GM12801 (cell line): ENCODE measurements around the gene TREX2.

ENCODE experiments used
- TF ChIP-seq, protein P1 (sequence below): IDR thresholded peaks from one replicate; pipeline ENCODE4 v1.5.1; 2011; ENCODE audit warnings: control low read depth; ENCODE audit not compliant: insufficient read length; ENCODE audit errors: extremely low read depth

Gene TREX2

DNA sequence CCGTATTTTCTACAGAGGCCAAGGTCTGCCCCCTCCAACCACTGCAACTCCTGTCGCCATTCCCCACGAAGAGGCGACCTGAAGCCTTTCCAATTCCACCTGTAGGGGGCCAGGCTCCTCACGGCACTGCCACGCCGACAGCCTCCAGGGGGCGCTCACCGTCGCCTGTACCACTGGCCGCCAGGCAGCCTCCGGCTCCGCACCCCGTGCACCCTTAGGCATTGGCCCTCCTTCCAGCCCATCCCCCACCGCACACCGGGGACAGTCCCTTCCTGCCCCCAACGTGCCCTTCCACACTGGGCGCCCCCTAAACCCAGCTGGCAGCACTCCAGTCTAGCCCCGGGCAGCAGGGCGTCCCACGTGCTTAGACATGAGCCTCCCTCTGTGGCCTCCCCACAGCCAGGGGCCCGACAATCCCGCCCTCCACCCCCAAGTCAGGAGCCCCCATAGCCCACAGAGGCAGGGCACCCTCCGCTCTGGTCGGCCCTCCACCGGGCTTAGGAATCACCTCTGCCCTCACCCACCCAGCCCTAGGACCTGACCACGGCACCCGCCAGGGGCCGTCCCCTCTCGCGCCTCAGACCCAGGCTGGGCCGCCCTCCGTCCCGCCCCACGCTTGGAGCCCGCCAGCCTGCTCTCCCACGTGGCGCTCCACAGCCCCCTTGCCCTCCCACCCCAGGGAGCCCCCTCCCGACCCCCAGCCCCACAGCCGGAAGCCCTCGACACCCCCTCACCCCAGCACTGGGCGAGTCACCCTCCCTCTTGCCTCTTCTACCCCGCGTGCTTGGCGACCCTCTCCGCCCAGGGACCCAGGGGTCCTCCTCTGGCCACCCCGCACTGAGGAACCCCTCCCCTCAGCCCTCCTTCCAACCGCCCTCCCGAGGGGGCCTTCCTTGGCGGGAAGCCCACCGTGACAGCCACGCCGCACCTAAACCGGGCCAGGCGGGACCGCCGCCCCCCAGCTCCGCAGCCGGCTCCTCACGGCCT lies 45.4 kb downstream of the TREX2 start:
- TF ChIP-seq, protein P1, sequence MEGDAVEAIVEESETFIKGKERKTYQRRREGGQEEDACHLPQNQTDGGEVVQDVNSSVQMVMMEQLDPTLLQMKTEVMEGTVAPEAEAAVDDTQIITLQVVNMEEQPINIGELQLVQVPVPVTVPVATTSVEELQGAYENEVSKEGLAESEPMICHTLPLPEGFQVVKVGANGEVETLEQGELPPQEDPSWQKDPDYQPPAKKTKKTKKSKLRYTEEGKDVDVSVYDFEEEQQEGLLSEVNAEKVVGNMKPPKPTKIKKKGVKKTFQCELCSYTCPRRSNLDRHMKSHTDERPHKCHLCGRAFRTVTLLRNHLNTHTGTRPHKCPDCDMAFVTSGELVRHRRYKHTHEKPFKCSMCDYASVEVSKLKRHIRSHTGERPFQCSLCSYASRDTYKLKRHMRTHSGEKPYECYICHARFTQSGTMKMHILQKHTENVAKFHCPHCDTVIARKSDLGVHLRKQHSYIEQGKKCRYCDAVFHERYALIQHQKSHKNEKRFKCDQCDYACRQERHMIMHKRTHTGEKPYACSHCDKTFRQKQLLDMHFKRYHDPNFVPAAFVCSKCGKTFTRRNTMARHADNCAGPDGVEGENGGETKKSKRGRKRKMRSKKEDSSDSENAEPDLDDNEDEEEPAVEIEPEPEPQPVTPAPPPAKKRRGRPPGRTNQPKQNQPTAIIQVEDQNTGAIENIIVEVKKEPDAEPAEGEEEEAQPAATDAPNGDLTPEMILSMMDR: no peak

DNA sequence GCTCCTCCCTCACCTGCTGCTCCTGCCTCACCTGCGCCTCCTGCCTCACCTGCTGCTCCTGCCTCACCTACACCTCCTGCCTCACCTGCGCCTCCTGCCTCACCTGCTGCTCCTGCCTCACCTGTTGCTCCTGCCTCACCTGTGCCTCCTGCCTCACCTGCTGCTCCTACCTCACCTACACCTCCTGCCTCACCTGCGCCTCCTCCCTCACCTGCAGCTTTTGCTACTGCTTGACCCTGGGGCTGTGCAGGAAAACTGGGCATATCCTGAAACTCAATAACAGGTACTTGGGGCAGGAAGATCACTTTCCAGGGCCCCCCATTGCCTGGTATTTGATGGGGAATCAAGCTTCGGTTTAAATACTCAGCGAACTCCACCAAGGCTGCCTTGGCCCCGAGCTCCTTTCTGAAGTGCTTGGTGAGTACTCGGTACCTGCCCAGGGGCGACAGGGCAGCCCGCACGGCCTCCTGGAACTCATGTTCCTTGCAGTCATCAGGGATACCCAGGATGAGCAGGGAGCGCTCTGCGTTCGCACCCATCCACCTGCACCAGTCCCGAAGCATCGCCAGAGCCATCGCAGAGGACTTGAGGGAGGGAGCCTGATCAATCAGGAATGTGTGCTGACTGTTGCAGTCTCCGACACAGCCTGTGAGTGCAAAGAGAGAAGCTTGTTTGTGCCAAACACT lies 47.4 kb downstream of the TREX2 start:
- TF ChIP-seq, protein P1: no peak

DNA sequence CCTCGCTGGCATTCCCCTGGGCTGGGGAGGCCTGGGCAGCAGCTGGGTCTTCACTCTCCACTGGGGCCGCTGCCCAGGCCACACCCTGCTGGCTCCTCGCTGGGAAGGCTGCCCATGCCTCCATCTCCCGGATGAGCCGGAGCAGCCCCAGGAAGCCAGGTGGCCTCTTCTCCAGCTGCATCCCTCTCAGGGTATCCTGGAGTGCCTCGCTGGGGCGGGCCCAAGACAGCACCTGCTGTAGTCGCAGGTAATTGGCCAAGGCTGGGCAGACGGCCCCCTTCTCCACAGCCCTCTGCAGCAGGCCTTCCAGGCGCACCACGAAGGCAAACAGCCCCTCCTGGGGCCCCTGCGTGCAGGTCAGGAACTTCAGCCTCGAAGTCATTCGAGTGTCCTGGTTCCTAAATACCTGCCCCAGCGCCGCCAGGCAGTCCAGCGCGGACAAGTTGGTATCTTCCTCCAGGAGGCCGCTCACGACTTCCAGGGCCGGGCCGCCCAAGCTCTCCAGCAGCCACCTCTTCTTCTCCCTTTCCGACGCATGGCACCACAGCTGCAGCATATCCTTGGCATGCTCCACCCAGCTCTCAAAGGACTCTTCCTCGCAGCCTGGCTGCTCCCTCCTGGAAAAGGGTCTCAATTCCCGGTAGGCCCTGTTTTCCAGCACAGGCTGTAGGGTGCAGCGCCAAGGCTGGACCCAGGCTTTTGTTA lies 48.4 kb downstream of the TREX2 start:
- TF ChIP-seq, protein P1: no peak

DNA sequence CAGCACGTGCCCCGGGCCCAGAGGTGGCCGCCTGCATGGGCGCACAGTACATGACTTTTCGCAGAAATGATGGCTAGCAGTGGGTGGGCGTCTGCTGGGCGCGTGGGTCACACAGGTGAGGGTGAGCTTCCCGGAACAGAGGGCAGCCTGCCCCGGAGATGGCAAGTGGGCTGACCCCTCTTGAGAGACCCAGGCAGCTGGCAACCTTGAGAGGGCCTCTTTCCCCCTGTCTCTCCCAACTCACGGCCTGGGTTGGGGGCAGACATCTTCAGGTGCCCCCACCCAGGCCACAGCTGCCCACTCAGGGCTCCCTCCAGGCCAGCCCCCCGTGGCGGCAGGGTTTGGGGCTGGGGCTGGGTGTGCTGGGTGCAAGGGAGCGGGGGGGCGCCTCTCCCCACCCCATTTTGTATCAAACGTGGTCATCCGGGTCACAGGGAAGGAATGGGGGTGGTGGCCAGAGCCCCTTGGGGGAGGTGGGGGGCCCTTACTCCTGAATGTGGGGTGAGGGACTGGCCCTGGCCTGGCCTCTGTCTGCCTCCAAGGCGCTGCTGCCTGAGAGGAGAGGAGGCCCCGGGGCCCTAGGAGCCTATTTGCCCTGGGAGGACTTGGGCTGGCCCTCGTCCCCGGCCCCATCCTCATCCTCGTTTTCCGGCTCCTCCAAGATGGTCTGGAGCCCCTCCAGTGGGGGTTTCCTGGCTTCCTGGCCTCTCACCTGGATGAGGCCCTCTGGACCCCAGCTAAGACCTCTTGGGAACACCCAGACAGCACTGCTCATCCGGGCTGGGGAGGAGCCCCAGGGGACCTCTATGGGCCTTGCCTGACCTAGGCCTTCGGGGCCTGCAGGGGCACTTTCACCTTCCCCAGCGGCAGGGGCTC lies 49.3 kb downstream of the TREX2 start:
- TF ChIP-seq, protein P1: no peak

DNA sequence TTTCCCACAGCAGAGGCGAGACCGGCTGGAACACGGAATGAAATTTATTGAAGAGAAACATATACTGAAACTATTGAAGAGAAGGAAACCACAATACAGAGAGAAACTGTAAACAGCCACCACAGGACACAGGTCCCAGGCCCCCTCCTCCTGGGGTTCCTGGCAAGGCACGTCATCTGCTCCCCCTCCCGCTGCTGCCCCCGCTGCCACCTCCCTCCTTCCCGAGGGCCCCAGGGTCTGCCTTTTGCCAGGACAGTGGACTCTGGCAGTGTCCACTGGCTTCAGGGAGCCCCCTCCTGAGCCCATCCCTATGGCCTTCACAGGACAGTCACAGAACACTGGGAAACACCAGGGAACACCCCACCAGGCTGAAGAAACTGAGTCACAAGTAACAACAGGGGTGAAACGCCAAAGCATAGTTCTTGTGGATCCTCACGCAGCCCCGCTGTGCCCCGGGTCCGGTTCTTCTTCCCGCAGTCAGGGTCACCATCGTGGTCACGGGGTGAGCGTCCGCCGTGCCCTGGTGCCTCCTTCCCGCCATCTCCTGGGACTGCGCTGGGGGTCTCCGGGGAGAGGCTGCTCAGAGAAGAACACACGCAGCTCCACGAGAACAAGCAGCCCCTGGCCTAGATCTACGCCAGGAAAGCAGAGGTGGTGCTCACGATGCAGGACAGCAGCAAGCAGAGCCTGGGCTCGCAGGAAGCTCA lies 50.1 kb downstream of the TREX2 start:
- TF ChIP-seq, protein P1: no peak

DNA sequence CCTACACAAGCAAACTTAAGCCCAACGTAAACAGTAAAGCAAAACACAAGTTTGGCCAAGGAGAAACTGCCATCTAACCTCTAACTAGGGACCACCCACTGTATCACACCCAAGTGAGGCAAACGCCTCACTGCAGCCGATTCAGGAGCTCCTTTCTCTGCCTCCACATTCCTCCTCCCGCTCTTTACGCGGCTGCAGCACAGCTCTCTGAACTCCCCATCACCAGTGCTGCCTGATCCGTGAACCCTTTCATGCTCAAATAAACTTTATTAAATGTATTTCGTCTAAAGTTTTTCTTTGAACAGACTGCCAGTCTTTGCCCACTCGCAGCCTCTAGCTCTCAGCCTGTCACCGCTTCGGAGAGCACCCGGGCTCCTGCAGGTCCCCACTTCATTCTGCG lies 51.2 kb downstream of the TREX2 start:
- TF ChIP-seq, protein P1: no peak
